Activated CD8-positive, alpha-beta memory T cell treated with anti-CD3 and anti-CD28 coated beads for 1 hour (primary cell): ENCODE results near the gene SLC35F6.
"Not testable (repeated sequence)": the region's sequence is repeated elsewhere in the genome, so short reads cannot be mapped to it uniquely, and the experiment has no call there.

ENCODE experiments used
- DNase-seq, 2 donors: peaks; one replicate each; pipeline ENCODE4 v3.0.0-alpha.2; 2020; ENCODE audit warnings: low read depth in 1 of 2; ENCODE audit errors: extremely low read depth in 1 of 2

The SLC35F6 gene

DNA sequence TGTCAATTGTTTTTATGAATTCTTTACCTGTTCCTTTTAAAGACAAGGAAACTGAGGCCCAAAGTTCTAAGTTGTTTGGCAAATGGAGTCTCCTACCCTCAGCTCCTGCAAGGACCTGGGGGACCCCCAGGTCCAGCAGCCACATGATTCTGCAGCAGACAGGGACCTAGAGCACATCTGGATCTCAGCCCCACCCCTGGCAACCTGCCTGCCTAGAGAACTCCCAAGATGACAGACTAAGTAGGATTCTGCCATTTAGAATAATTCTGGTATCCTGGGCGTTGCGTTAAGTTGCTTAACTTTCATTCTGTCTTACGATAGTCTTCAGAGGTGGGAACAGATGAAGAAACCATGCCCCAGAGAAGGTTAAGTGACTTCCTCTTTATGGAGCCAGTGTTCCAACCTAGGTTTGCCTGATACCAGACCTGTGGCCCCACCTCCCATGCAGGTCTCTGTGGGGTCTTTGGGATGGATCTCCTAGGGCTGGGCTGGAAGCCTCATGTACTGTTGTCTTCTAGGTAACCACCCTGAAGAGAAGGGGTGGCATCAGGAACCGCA lies 16.2 kb downstream of the SLC35F6 start:
- no peak for DNase-seq

DNA sequence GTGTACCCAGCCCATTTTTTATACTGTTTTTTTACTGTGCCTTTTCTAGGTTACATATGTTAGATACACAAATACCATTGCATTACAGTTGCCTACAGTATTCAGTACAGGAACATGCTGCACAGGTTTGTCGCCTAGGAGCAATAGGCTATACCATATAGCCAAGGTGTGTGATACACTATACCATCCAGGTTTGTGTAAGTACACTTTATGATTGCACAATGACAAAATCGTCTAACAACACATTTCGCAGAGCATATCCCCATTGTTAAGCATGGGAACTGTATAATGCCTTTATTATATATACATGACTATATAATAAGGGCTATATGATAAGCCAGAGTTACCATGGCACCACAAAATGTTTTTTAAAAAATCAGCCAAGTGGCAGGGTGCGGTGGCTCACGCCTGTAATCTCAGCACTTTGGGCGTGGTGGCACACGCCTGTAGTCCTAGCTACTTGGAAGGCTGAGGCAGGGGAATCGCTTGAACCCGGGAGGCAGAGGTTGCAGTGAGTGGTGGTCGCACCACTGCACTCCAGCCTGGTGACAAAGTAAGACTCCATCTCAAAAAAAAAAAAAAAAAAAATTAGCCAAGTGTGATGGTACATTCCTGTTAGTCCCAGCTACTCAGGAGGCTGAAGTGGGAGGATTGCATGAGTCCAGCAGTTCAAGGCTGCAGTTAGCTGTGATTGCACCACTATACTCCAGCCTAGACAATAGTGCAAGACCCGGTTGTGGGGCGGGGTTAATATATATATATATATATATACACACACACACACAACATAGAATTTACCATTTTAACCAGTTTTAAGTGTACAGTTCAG lies 19.0 kb downstream of the SLC35F6 start:
- no peak for DNase-seq

DNA sequence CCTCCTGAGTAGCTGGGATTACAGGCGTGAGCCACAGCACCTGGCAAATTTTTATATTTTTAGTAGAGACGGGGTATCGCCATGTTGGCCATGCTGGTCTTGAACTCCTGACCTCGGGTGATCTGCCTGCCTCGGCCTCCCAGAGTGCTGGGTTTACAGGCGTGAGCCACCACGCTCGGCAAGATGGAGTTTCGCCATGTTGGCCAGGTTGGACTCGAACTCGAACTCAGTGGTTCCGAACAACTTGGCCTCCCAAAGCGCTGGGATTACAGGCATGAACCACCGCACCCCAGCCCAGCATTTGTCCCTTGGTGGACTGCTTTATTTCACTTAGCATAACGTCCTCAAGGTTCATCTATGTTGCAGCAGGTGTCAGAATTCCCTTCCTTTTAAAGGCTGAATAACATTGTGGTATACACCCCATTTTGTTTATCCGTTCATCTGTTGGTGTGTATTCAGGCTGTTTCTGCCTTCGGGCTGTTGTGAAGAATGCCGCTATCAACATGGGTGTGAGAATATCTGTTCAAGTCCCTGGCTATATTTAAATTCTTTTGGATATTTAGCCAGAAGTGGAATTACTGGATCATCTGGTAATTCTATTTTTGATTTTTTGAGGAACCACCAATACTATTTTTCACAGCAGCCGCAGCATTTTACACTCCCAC lies 20.6 kb downstream of the SLC35F6 start:
- DNase-seq, result no peak

DNA sequence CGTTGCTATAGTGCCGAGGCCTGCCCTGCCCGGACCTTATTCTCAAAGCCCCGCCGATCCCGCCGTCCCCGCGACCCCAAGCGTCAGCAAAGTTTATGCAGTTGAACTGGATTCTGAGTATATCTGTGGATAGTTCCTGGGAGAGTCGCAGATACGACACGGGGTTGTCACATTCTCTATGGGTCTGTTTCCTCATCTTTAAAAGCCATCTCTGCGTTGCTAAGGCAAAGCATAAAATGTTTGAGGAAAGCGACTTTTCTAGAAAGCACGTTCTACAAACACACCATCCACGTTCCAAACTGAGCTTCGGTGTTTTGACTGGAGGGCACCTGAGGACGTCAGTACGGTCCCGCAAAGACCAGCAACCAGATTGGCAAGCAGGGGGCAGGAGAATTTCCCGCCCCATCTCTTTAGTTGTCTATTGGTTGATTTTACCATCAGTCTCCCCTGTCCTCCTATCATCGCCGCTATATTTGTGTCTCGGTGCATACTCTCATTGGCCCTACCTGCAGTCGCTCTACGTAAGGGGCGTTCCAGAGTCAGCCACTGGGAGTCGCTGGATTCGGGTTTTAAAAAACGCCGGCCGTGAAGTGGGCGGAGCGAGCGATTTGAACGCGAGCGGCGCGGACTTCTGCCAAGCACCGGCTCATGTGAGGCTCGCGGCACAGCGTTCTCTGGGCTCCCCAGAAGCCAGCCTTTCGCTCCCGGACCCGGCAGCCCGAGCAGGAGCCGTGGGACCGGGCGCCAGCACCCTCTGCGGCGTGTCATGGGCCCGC lies 21.5 kb downstream of the SLC35F6 start, which contains the start of gene CENPA:
CENPA (plus strand) TSS at position 626 of the 776 bp plus-strand sequence; CDS start at position 767, 141 bp downstream.
- DNase-seq, result peak; percentile 89

DNA sequence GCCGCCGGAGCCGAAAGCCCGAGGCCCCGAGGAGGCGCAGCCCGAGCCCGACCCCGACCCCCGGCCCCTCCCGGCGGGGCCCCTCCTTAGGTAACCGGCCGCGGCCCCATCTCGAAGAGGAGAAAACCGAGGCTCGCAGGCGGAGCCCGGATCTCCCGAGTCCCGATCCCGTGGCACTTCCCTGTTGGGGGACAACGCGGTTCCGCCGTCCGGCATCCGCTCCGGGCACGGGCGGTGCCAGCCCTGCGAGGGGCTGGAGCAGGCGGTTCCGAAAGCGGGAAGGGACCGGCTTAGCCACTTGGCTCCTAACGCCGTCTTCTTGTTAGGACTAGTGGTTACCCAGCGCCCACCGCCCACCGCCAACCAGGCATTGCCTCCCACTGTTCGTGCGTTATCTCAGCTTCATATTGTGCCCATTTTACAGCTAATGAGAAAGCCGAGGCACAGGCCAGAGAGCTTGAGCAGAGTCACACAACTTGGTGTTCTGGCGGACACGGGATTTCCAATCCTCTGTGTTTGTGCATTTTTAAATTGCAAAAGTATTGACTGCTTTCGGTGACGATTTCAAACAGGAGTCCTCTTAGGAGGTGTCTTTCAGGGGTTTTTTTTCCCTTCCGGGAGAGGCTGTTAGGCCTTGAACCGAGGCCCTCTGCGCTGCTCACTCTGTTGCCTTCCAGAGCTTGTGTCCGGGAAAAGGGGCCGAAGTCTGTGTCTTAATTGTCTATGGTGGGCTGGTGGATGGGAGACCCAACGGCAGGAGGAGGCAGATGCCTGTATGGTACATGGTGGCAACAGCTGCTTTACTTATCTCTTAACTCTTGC lies 22.3 kb downstream of the SLC35F6 start:
- DNase-seq, result no peak

DNA sequence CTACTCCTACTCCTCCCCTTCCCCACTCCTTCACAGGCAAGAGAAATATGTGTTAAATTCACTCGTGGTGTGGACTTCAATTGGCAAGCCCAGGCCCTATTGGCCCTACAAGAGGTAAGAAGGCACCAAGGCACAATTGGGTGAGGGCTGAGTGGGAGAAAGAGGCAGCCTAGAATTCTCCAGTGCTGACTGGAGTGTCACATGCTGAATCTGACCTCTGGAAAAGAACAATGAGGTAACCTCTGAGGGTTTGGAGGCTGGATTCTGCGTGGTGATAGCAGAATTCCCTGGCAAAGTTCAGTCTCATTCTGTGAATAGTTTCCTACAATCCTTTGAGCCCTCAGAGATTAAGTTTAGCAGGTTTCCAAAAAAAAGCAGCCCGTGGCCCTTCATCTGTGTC lies 28.6 kb downstream of the SLC35F6 start:
- no peak for DNase-seq

DNA sequence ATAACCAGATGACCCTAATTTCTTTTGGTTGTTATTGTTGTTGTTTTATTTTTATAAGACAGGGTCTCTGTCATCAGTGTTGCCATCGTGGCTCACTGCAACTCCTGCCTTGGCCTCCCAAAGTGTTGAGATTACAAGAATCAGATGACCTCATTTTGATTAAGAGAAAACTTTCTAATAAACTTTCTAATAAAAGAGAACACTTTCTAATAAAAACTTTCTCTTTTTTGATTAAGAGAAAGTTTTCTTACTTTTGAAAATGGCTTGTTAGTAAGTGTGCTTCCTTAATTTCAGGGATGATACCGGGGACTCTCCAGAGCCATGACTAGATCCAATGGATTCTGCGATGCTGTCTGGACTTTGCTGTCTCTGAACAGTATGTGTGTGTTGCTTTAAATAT lies 29.4 kb downstream of the SLC35F6 start:
- no peak for DNase-seq

DNA sequence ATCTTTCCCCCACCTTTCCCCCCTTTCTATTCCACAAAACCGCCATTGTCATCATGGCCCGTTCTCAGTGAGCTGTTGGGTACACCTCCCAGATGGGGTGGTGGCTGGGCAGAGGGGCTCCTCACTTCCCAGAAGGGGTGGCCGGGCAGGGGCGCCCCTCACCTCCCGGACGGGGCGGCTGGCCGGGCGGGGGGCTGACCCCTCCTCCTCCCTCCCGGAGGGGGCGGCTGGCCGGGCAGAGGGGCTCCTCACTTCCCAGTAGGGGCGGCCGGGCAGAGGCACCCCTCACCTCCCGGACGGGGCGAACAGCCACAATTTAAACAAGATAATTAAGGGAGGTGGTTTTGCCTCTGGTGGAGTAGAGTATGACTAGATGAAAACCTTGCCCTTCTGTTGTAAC lies 31.1 kb downstream of the SLC35F6 start:
- not testable (repeated sequence) for DNase-seq

DNA sequence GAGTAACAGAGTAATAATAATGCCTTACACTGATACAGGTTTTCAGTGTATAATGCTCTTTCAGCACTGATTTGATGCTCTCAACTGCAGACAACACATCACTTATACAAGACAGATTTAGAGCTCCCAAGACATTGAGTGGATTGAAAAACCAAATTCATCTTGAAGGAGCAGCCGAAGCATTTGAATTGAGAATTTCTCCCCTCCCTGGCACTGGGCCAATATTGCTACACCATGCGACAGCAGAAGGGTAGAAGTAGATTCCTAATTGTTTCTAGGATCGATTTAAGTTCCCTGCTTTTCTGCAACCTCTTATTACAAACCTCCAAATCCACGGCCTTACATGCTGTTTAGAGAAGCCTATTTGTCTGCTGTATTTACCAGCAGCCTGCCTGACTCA lies 37.2 kb downstream of the SLC35F6 start:
- no peak for DNase-seq

DNA sequence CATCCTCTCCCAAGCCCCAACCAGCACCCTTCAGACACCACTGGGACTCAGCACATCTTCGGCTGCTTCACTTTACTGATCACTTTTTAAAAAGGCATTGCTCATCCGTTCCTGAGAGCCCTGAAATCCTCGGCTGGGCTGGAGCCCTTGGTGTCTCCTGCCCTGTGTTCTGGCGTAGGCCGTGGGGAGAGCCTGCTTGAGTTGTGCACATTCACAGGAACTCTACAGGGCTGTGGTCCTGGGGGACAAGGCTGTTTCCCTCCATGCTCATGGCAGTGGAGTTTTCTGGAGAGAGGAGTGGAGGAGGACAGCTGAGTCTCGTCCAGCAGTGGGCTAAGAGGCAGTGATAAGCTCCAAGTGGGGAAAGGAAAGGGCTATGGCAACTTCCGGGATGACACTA lies 37.7 kb downstream of the SLC35F6 start:
- DNase-seq, result no peak

DNA sequence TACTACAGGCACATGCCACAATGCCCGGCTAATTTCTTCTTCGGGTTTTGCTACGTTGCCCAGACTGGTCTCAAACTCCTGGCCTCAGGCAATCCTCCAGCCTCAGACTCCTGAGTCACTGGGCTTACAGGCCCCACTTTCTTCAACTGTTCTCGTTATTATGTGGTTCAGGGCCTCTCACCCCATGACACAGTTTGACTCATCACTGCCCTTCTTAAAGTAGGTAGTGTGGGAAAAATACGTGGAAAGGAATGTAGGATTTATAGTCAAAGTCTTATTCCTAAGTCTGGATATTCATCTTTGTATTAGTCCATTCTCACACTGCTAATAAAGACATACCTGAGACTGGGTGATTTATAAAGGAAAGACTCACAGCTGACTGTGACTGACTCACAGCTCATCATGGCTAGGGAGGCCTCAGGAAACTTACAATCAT lies 41.2 kb downstream of the SLC35F6 start:
- no peak for DNase-seq

DNA sequence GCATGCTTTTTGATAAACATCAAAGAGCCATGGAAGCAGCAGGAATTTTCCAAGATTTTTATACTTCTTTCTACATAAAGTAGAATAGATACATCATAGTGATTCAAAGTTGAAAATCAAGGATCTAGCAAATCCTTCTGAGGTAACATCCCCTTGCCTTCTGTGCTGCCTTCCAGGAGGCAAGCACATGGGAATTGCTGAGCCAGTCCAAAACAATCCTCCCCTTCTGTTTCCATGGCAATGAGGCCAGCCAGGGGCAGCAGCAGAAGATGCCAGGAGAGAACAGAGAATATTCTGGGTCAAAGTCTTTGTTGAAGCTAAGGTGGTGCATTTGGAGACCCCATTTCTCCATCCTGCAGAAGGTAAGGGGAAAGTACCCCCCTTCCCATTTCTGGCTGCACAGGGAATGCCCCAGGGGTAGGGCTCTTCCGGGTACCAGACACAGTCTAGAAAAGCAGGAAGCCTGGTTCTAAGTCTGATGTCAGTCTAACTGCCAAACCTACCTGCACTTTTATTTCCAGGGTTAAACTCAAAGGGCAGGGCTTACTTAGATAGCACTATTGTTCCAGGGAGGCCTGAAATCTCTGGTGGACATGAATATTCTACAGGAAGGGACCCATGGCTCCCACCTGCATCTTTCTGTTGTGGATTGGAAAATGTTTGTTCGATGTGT lies 43.8 kb downstream of the SLC35F6 start:
- DNase-seq, result no peak

DNA sequence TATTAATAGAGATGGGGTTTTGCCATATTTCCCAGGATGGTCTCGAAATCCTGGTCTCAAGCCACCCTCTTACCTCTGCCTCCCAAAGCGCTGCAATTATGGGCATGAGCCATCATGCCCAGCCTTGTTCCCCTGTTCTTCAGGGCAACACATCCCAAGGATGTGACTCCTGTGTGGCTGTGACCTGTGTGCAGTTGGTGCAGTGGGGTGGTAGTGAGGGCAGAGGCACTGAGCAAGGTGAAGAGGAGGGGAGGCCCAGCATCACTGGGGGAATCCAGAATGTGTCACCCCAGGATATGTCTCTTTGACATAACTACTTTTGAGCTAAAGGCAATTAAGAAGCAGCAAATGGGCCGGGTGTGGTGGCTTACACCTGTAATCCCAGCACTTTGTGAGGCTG lies 45.1 kb downstream of the SLC35F6 start:
- no peak for DNase-seq

DNA sequence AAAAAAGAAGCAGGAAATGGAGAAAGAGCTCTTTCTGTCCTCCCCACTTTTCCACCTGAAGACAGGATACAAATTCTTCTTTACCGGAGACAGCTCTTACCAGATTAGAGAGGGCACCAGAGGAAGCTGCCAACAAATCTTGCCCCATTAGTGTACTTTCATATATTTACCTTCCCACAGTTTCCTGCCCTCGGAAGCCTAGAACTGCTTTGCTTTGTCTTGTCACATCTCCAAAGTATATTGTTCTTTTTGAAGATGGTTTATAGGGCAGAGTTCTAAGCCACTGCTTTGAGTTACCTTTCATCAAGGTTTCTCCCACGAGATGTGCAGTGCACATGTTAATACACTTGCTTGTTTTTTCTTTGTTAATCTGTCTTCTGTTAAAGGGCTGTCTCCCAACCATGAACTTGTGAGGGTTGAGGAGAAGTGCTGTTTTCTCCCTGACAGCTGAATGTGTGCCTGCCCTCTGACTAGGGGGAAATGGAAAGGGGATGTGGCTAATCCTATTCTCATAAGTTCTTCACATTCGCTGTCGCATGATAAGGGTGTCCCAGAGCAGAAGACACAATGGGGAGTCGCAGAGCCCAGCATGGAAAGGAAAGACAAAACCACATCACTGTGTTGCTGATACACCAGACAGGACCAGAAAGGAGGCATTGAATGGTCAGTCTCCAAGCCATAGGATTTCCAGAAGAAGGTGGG lies 45.9 kb downstream of the SLC35F6 start:
- no peak for DNase-seq

DNA sequence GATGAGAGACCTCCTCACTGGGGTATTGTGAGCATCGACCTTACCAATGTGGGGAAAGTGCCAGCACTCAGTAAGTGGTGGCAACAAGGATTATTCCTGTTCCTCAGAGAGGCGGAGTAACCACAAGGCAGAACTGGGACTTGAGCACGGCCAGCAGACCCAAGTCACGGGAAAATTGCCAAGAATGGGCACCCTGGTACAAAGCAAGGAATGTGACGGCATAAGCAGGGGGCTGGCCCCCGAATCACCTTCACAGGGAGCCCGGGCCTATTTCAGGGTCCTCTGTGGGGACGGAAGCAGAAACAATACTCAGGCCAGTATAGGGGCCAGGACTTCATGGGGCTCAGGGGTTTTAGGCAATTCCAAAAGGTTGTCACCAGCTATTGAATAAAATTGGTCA lies 47.2 kb downstream of the SLC35F6 start:
- no peak for DNase-seq

DNA sequence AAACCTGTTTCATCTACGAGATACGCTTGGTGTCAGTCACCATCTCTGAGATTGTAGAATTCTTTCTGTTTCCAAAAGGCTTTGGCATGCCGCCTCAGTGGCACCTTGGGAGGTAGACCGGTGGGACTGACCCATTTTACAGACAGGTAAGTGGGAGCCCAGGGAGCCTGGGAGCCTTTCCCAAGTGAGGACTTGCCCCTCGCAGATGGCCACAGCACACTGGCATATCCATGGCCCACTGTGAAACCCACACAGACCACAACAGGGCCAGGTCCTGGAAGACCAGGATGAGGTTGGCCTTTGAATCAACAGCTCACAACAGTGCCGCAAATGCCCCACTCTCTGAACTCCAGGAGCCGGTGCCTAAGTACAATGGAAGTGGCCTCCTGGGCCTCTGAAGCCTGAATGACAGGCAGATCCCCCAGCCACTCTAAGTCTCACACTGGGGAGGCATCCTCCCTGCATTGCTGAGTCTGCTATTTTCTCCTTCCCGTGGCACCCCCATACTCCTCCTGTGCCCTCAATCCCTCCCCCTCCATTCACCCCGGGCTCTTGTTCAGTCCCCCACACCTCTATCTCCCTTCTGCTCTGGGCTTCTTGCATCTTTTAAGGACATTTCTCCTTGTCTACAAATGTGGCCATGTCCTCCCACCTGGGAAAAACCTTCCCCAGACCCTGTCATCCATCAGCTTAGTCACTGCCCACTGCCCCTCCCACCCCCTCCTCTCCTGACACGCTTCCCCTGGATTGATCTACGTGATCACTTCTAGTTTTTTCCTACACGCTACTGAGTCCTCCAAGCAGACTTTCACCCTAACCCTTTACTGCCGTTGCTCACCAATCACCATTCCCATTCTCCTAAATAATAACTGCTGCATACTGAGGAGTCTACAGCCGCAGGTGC lies 48.0 kb downstream of the SLC35F6 start:
- no peak for DNase-seq

DNA sequence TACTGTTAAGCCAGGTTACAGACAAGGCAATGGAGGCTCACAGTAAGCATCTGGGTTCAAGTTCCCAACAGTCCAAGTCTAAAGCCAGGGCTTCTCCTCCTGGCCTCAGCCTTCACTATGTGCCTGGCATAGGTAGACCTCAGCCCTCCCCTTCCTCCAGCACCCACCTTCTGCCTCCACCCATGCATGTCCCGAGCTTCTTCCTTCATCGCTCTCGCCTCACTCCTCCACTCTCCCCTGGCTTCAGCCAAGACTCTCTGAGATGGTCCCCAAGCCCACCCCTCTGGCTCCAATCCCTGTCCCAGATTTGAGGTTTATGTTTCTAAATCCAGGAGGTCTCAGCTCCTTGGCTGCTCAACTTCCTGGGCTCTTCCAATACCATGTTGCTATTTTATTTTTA lies 48.6 kb downstream of the SLC35F6 start:
- DNase-seq, result no peak

DNA sequence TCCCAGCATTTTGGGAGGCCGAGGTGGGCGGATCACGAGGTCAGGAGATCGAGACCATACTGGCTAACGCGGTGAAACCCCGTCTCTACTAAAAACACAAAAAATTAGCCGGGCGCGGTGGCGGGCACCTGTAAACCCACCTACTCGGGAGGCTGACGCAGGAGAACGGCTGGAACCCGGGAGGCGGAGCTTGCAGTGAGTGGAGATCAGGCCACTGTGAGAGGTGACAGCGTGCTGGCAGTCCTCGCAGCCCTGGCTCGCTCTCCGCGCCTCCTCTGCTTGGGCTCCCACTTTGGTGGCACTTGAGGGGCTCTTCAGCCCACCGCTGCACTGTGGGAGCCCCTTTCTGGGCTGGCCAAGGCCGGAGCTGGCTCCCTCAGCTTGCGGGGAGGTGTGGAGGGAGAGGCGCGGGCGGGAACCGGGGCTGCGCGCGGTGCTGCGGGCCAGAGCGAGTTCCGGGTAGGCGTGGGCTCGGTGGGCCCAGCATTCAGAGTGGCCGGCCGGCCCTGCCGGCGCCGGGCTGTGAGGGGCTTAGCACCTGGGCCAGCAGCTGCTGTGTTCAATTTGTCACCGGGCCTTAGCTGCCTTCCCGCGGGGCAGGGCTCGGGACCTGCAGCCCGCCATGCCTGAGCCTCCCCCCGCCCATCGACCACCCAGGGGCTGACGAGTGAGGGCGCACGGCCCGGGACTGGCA lies 50.1 kb downstream of the SLC35F6 start:
- DNase-seq, result not testable (repeated sequence)
